Stimulated activated CD4-positive, alpha-beta T cell treated with anti-CD3 and anti-CD28 coated beads, TNF-alpha, amount 100 ng/mL, for 48 hours (primary cell): ENCODE measurements around the gene C1orf141.
"Not testable (repeated sequence)": the region's sequence is repeated elsewhere in the genome, so short reads cannot be mapped to it uniquely, and the experiment has no call there.

Experiments used
- DNase-seq, 3 donors: peaks; one replicate each; pipeline ENCODE4 v3.0.0-alpha.2; 2020; ENCODE audit warnings: low read depth in 3 of 3

C1orf141 gene

DNA sequence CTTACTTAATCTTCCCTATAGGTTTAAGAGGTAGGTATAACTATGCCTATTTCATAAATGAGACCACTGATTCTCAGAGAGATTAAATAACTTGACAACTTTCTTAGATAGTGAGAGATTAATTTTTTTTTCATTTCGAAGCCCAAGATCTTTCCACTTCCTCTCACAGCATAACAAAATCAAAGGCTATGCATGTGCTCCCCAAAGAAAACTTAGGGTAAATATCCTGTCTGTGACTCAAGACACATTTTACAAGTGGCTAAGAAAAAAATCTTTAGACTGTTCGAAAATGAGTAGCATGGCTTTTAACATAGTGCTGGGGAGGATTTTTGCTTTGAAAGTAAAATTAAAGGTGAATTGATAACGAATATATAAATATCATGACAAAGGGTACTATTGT is 8.2 kb upstream of the C1orf141 start:
- DNase-seq, result no peak

DNA sequence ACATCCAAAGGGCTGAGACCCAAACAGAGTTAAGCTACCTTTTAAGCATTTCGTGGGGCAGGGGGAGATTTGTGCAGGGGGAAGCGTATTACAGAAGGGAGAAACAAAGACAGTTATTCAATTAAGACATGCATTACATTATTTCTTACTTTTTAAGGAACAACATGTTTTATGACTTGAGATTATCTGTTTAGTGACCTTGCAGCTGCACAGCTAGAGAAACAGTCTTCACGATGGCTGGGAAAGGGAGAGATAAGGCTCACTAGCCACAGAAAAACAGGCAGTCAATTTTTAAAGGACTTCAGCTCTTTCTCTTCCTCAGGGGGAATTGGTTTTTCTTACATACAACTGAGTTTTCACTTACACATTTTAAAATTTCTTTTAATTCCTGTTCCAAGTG is 7.1 kb upstream of the C1orf141 start:
- DNase-seq, result not testable (repeated sequence)

DNA sequence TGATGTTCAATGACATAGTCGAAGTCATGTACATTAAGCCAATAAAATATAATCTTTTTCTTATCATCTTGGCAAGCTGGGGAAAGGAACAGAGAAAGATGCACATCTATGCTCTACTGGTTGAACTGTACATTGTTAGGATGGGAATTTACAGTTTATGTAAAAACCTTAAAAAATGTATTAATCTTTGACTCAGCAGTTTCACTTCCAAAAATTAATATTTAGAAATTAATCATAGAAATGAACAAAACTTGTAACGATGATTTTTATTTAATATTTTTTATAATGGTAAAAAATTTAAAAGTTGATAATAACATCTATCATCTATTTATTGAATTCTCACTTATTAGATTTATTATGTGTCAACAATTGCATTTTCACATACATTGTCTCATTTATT is 5.7 kb upstream of the C1orf141 start:
- DNase-seq, result no peak

DNA sequence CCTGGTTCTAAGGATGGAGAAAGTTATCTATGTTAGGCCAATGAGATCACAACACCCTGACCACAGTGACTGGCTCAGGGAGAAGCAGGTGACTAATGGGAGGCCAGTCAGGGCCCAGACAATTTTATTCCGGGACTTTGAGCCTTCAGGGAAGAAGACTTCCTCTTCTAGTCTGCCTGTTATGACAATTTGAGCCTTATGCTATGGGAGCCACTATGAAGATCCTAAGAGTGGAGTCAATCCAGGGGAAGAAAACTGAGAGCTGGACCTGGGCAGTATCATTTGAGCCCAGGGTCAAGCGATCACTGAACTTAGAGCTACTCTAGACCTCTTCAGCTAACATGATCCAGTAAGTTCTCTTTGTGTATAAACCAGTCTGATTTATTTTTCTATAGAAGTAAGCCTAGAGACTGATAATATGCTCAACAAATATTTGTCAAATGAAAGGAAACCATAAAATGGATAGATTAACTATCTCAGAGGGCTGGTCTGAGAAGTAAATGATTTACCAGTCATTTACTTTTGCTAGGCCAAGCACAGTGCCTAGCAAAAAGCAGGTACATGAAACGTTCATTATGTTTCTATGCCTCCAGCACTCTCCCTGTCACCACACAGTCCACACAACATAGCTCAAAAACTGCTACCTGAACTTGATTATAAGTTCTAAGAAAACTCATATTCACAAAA is 4.2 kb upstream of the C1orf141 start:
- DNase-seq, result no peak

DNA sequence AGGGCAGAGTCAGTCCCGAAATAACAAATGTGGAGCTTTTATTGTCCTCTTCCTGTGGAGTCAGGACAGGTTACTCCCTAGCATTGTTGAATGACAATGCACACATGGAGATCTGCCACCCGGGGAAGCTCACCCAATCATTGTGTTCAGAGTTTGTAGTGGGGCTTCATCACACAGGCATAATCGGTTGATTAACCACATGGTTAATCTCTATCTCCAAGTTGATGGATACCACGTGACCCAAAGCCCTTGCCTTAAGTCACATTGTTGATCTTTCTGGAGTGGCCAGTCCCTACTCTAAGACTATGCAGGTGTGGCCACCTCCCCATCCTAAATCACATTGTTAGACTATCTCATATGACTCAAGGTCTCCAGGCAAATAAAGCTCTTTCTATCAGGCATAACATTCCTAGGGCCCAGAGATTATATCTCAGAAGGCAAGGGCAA is 2.6 kb upstream of the C1orf141 start:
- no peak for DNase-seq

DNA sequence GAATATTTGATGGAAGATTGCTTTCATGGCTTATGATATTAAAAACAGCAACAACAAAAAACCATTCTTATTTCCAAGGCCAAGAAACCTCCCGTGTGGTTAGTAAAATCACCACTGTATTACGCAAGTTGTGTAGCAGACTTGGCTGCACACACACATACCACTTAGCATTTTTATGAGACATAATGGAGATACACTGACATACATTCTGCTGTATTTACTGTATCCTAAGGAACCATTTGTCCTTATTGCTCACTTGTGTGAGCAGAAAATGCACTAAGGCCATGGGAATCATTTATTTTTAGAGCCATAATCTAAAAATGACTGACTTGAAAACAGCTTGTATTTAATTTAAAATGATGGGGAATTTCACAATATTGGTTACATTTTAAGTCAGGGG is 584 bp upstream of the C1orf141 start:
- DNase-seq, result no peak

DNA sequence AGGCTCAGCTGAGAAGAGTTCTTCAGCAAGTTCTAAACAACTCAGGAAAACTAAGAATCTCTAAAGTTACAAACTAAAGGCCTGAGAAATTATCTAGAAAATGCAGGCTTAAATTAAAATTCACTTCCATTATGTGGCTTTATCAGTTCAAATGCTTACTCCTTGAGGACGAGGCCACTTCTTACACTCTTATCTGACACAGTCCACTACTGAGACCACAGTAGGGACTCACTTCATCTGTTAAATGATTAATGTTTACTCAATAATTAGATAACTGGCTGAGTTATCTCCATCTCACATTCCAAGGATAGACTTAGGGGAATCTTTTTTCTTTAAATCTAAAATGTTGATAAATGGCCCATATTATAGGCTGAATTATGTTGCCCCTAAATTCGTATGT is 1.6 kb downstream of the C1orf141 start:
- no peak for DNase-seq

DNA sequence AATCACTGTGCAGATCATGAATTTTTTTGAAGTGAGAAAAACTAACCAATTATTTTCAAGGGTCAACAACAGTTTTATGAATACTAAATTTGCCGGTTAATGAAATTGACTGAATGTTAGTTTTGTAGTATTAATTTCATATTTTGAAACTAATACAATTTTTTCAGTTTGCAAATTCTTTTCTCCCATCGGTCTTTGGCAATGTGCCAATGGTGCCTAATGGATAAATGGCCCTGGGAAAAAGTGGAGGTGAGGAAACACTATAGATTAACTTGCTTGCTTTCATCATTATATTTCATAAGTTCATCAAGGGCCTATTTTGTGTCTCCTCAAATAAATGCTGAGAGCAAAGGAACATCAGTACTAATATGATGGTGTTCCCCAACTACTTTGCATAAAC is 4.1 kb downstream of the C1orf141 start:
- DNase-seq, result no peak

DNA sequence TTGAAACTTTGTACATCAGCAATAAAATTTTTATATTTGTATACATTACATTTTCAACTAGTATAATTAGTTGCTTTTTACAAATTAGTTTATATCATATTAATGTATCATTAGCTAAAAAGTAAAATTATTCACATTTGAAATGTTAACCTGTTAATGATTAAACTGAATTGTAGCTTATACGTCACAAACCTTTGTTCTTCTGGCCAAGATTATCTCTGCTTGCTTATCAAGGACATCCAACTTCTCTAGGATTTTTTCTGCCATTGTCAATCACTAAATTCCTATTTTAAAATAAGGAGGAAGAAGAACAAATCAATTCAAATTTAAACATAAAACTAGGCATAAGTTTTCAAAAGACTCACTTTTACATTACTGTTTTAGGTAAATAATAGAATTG is 7.8 kb downstream of the C1orf141 start:
- DNase-seq, result no peak

DNA sequence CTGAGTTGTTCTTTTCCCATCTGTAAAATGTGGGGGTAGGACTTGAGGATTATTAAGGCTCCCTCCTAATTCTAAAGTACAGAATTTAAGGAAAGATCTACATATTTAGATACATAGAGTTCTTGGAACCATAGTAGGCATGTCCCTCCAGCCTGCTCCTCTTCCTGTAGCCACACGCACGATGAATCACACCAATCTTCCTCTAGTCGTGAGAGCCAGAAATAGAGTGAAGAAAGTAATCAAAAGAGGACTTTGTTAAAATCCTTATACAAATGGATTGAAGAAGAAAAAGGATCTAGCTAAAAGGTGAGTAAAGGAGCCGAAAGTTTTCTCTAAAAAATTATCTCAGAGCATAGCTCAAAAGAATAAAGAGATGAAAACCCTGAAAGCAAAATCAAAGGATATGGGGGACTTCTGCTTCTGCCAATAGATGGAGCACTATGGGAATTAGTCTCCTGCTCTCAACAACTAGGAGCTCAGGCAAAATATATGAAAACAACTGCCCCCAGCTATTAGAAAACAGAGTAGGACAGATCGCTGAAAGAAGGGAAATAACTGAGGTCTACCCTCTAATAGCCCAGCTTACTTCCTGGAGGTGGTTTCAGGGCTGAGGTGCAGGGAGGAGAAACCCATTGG is 8.5 kb downstream of the C1orf141 start:
- DNase-seq, result no peak

DNA sequence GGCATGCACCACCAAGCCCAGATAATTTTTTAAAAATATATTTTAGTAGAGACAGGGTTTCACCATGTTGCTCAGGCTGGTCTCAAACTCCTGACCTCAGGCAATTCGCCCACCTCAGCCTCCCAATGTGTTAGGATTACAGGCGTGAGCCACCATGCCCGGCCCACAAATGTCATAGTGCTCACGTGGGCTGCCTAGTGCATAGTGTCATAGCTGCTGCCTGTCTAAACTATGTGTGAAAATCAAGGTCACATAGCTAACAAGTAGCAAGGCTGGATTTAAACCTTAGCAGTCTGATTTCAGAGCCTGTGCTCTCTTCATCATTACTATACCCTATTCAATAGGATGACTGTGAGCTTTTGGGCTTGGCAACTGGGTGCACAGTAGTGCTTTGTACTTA is 10.3 kb downstream of the C1orf141 start:
- DNase-seq, result no peak

DNA sequence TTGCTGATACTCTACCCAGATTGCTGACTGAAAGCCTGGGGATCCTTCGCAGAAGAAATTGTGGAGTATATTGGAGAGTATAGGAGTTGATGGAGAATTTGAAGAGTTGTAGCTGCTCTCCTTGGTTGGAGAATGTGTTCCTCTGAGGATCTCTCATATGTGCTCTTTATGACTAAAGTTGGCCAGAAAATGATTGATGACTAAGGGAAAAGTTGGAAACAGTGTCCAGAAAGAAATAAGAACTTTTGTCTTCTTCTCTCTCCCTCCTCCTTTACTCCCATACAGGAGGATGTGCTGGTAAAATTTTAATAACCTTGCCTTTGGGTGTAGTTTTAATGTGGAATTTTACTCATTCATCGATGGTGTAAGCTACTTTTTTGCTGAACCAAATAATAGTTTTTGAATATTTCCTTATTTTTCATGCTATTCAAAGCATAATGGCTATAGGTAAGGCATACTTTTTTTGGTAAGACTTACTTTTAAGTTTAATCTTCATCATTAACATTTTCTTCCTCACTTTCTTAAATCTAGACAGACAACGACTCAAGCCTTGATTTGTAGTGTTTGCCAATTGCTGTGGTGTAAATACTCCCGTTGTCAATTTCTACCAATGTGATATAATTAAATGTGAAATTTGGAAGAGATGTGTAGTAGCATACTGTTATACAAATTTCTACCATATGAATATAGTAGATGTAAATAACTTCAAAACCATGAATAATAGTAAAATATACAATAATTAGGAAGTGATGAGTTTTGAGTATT is 13.7 kb downstream of the C1orf141 start:
- DNase-seq, result no peak

DNA sequence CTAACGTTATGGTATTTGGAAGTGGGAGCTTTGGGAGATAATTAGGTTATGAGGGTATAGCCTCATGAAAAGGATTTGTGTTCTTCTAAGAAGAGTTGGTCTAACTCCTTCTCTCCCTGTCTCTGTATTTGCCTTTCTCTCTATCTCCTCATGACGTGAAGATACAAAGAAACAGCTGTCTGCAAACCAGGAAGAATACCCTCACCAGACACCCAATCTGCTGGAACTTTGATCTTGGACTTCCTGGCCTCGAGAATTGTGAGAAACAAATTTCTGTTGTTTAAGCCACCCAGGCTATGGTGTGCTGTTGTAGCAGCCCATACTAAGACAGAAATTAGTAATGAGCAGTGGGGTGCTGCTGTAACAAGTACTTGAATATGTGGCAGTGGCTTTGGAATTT is 16.1 kb downstream of the C1orf141 start:
- no peak for DNase-seq

DNA sequence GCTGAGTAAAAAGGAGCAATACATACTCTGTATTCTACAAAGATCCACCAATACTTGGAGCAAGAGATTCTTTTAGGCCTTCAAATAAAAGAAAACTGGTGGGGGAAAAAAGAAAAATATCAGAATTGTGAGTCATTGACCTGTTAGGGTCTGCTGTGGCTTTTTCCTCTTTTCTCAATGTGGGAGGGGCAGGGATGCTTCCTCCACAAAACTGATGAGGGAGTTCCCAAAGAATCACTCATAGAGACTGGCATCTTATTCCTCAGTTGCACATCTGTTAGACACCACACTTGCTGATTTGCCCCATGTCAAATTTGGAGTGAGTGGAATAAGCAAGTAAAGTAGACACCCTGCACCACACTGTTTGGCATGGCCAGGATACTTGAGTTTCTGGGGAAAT is 16.6 kb downstream of the C1orf141 start:
- DNase-seq, result no peak

DNA sequence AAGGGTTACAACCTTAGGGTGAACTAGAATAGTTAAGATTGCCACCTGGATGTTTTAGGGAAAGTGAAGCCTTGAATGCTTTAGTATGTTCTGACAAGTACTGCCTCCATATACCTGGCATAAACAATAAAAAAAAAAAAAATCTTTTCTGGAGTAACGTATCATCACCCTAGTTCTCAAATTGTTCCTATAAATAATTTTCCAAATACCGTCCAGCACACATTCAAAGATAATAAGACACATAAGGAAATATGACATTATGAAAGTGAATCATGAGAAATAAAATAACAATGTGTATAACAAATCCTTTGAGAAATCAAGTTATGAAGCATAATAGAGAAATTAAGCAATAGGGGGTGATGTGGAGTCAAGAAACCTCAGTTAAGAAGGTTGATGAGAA is 20.6 kb downstream of the C1orf141 start:
- DNase-seq, result no peak

DNA sequence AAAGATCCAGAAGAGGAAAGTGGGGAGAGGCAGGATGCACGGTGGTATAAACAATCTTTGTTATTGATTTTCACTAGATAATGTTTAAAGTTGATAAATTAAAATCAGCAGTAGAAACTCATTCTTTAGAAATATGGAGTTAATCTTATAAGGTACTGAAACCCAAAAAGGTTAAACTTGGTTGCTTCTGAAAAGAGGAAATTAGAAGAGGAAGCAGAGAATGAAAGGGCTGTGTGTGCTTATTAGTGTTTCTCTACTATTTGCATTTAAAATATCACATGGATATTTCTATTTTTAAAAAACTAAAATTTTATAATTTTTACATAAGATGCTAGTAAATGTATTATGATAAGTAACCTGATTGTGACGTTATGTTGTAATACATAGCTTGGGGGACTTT is 24.4 kb downstream of the C1orf141 start:
- DNase-seq, result no peak

DNA sequence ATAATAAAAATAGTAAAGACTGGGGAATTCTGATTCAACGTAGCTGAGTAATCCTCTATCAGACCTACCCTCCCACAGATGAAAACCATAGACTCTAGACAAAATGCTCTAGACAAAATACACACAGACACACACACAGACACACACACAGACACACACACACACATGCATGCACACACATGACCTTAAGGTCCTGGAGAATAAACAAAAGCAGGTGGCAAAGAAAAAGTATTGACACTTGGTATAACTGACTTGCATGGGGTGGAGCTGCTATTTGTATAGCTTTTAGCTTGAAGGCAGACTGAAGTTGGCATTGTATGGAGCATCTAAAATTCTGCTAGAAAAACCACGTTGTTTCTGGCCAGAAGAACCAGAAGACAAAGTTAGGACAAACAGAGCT is 29.3 kb downstream of the C1orf141 start:
- no peak for DNase-seq

DNA sequence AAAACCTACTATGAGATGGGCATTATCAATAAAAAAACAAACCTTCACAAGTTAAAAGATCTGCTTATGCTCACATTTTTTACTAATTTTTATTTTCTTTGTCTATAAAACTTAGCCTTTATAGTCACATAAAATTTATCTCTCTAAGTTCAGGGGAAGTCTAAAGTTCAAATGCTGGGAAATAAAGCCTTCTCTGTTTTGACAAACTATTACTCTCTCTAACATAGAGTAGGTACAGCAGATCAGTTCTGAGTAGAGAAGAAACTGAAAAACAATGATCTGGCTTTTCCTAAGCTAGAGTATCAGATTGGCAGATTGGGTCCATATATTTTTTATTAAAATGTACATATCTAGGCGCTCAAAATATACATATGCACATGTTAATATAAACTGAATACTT is 31.2 kb downstream of the C1orf141 start:
- no peak for DNase-seq

DNA sequence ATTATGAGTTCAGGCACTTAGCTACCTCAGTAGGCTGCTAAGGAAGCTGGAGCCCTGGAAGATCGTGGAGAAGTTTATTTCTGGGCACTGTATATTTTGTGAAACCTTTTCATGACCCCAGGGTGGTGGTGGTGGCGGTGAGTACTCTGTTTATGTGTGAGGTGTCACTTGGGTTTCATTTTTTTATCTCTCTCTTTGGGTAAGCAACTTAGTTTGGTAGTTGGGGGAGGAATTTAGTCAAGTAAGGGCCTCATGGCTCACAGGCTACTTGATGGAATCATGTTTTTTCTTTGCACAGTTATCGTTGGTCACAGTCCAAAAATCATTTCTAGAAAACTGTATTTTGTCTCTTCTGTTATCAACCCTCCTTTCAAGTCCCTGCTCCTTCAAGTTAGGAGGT is 33.9 kb downstream of the C1orf141 start:
- DNase-seq, result no peak

DNA sequence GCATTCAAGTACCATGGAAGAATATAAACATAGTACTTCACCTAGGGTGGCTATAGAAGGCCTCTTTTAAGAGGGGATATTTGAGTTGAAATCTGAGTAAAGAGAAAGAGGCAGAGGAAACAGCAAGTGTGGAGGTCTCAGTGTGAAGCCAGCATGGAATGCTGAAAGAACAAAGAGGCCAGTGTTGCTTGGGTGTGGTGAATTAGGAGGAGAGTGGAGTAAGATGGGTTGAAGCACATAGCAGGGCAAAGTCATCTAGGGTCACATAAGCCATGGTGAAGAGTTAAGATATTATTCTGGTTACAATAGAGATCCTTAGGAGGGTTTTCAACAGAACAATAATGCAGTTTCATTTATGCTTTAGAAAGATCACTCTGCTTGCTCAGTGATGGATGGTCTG is 37.5 kb downstream of the C1orf141 start:
- DNase-seq, result no peak

DNA sequence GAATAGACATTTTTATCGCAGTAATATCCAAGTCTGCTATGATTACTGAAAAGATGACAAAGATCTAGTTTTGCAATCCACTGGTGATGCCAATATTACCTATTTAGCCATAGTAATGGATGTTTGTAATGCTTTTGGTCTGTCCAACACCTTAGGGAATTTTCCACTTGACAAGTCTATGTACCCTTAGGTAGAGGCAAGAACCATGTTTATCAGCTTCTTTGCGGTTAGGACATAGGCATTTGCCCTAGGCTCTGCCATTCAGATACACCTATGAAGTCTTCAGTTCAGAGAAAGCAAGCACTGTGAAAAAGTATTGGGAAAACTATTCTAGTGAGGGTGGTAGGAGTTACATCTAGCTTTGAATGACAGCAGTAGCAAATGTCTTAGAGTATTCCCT is 40.6 kb downstream of the C1orf141 start:
- DNase-seq, result no peak

DNA sequence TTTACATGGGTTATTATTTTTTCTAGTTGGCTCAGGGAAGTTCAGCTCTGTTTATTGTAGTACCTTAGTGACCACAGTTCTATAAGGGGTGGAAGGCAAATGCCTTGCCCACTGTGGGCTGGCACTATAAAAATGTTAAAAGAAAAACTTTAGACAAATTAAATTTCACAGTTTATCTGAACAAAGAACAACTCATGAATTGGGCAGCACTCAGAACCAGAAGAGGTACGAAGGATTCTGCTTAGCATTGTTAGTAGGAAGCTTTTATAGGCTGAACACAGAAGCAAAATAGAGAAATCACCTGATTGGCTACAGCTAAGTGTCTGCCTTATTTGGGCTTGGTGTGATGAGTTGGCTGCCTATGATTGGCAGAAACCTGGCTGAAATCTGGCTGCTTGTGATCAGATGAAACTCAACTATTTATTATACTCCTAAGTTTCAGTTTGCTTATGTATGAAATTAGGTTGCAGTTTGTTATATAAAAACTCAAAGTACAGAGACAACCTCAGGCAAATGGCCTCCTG is 45.0 kb downstream of the C1orf141 start:
- no peak for DNase-seq

DNA sequence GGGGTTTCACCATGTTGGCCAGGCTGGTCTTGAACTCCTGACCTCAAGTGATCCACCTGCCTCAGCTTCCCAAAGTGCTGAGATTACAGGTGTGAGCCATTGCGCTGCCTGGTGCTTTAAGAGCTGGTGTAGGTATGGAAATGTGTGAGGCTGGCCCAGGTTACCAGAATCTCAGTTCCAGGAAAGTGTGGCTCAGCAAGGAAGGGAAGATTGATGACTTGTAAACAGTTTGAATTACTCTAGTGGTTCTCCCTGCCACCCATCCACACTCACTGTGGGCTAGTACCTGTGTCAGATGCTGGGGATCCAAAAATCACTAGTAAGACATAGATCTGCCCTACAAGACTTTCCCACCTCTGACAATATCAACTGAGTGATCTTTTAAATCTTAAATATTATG is 46.3 kb downstream of the C1orf141 start:
- DNase-seq, result no peak
